ENCODE data around the gene ZNF536.
"Not testable (repeated sequence)": the region's sequence is repeated elsewhere in the genome, so short reads cannot be mapped to it uniquely, and the experiment has no call there.

ZNF536 gene

DNA sequence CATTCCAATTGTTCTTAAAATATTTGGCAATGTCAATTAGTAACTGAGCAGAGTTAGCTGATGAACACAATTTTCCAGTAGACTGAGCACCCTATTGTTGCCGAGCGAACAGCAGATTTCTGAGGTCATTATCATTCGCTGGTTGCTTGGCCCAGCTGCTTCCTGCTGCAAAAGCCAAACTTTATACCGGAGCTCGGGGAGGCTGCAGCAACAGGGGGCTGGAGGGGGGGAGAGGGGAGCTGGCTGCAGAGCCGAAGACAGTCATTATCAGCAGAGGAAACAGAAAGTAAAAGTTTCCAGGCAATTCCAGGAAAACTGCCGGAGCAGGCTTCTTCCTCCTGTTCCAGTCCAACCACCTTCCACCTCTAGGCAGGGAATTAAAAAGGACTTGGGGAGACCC lies 77.9 kb downstream of the ZNF536 start:
- DNase-seq, result no peak

DNA sequence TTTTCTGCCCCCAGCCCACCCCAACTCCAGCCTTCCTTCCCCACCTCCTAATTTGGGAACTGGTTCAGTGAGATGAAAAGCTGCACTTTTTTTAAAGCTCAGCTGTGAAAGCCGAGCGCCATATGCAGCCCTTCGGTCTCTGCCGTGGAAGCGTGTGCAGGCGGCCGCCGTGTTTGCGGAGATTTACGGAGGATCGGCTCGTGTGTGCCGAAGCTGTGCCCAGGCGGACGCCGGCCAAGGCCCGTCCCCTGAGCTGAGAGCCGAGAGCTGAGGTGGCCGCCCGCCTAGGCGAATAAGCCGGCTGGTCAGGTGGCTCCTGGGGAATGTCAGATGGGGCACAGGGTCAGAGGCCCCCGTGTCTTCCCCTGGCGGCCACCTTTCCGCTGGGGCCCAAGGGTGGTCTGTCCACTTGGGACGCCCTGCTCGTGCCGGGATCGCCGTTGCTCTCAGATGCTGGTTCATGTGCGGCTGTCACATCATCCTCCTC lies 78.7 kb downstream of the ZNF536 start:
- no peak for DNase-seq

DNA sequence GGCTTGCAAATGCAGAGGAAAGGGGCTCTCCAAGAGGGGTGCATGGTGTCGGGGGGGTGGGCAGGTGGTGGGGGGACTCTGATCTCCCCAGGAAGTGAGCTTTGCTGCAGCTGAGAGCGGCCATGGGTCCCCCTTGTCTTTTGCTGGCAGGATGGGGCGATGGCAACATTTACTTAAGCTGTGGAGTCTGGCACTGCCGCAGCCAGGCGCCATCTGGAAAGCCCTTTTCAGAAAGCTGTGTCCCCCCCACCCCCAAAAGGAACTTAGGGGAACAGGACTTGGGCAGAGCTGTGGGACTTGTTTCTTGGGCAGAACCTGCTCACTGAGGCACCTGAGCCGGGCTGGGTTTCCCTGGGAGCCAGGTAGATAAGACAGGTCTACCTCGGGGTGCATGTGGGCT lies 80.7 kb downstream of the ZNF536 start:
- no peak for DNase-seq

DNA sequence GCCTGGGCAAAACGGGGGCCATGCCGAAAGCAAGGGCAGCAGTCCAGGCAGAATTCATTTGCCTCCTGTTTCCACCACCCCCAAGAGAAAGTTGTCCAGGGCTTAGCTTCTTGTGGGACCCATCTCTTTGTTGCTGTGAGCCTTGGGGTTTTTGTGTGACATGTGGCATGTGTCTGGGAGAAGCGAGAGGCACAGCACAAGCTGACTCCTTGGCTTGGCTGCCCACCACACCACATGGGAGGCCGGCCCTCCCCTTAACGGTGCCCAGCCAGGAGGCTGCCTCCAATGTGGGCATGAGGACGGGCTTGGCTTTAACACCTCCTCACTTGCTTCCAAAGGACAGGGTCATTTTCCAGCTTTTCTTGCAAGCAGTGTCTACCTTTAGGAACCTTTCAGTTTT lies 81.6 kb downstream of the ZNF536 start:
- no peak for DNase-seq

DNA sequence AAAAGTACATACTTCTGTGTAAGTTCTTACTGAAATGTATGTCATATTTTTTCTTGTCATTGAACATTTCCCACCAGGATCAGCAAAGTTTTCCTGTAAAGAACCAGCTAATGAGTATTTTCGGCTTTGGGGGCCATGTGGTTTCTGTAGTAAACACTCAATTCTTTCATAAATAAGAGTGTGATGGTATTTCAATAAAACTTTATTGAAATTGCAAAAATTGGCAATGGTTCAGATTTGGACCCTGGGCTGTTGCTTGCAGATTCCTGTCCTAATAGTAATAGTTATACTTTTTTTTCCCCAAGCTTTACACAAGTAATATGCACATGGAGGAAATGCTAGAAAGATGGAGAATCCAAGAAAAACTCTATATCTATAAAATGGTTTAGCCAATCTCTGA lies 83.7 kb downstream of the ZNF536 start:
- no peak for DNase-seq

DNA sequence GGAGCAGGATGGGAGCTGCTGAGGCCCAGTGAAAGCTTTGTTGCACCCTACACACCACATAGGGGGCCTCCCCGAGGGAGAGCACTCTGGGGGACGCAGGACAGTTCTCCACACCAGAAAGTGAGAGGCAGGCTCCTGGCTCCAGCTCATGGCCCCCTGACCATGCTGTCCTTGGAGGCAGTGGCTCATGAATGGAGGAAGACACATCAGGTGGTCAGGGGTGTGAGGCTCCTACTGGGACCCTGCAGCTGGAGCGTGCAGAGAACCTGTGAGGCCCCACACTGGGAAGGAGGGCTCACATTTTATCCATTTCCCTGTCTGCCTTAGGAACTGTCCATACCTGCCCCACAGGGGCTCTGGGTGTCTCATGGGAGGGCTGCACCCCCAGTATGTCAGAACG lies 85.3 kb downstream of the ZNF536 start:
- DNase-seq, result no peak

DNA sequence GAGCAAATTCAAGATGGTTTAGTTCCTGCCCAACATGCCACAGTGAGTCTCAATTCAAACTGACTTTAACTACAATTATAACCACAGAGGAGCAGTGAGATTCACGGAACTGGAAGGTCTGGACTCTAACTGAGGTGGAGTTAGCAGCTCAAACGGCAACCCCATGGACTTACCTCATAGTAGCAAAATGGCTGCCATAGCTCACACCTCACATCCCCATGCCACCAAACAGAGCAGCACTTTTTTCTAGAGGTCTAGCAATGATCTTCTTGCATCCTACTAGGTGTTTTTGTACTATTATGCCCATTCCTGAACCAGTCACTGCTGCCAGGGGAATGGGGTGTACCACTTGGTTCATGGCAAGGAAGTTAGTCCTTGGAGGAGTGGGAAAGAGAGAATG lies 87.7 kb downstream of the ZNF536 start:
- DNase-seq, result no peak

DNA sequence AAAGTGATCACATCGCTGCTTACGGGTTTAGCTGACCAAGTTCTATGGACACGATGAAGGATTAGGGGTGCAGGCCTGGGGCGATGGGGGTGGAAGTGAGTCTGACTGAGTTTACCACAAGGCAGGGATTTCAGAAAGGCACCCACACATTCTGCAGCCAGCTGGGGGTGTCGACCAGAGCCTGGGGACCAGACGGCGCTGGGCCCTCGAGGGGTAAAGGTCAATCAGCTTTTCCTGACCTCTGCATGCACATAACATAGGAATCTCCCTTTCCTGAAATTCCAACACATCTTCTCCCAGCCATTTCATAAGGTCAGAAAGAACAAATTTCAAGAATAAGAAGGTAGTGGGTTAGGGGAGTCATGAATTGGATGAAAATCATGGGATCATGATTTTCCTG lies 92.0 kb downstream of the ZNF536 start:
- DNase-seq, result no peak

DNA sequence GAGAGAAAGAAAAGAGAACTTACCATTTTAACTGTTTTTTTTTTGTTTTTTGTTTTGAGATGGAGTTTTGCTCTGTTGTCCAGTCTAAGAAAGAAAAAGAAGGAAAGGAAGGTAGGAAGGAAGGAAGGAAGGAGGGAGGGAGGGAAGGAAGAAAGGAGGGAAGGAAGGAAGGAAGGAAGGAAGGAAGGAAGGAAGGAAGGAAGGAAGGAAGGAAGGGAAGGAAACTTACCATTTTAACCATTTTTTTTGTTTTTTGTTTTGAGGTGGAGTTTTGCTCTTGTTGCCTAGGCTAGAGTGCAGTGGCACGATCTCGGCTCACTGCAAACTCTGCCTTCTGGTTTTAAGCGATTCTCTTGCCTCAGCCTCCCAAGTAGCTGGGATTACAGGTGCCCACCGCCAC lies 94.4 kb downstream of the ZNF536 start:
- not testable (repeated sequence) for DNase-seq

DNA sequence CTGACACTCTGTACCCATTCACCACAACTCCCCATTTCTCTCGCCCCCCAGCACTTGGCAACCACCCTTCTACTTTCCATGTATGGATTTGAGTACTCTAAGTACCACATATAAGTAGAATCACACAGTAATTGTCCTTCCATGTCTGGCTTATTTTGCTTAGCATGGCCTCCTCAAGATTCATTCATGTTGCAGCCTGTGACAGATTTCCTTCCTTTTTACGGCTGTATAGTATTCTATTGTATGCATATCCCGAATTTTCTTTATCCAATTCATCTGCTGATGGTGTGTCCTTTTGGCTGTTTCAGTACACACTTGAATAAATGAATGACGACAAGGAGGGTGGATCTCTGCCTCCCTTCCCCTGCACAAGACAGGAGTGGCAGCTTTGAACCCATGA lies 95.1 kb downstream of the ZNF536 start:
- DNase-seq, result no peak

DNA sequence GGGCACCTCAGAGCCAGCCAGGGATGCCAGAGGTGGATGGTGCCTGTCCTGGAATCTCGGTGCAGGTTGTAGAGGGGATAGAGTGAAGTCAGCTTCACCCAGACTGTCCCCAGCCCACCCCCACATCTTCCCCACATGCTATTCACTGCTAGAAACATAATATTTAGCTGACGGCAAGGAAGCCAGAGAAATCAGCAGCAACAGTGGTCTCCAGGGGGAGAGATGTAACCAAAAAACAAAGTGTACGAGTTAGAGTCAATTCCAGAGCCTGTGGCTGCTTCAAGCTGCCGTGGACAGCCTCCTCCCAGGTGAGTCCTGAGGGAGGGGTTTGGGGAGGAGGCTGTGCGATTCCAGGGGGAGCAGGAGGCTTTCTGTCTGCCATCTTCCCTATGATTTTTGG lies 97.6 kb downstream of the ZNF536 start:
- no peak for DNase-seq

DNA sequence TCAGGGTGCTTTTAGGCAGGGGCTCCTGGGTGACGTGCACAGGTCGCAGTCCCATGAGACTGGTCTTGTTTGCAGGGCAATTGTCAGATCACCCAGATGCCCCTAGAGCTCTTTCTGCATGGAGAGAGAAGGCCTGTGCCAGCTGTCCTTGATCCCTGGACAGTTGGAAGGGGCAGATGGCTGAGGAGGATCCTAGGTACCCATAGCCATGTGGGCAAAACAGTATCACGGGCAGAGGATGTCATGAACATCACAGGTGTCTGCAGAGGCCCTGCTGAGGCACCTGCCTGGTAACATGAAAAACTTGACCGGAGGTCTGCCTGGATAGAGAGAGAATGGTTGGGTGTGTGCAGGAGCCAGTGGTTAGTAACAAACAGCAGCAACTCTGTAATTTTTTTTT lies 99.3 kb downstream of the ZNF536 start:
- DNase-seq, result no peak

DNA sequence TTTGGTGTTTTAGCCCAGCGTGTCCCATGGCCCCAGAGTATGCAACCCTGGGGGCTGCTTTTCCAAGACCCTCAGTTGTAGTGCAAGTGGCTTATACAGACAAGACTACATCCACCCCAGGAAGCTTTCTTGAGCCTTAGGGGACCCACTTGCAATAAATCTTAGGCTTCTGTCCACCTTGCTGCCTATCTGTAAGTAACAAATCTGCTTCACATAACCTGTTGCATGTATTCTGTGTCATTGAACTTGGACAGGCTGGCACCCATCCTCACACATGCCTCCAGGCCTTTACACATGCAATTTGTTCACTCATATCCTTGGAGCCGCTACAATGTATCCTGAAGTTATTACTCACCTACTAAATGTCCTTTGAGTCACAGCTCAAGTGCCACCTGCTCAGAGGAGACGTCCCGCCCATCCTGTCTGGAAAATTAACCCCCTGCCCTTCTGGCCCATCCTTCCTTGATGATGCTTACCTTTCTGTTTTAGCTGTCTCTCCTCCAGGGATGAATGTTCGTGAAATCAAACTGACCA lies 101.2 kb downstream of the ZNF536 start:
- no peak for DNase-seq

DNA sequence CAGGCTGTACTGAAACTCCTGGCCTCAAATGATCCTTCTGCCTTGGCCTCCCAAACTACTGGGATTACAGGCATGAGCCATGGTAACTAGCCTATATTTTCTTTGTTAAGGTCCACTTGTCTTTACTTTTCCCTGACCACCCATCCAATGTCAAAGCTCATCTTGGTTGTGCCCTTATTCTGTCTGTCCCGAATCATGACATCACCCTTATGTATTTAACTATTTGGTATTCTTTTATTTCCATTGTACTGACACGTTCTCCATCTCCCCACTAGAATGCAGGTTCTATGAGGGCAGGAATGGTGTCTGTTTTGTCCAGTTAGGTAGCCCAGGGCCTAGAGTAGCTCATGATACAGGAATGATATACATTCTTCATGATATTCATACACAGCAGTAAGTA lies 104.8 kb downstream of the ZNF536 start:
- DNase-seq, result no peak

DNA sequence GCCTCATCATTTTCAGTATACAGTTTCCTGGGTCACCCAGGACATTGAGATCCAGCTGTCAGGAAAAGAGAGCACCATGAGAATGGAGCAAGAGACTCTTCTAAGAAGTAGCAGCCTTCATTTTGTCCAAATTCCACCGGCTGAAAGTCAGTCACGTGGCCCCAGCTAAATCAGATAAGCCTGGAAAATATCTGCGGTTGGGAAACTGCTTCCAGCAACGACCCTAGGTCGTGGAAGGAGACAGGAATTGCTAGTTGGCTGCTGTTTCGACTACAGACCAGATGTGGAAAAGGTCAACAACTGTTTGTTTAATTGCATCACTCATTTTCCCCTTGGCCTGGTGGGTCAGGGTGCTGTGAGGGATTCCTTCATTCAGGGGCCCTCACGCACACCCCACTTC lies 107.0 kb downstream of the ZNF536 start:
- no peak for DNase-seq

DNA sequence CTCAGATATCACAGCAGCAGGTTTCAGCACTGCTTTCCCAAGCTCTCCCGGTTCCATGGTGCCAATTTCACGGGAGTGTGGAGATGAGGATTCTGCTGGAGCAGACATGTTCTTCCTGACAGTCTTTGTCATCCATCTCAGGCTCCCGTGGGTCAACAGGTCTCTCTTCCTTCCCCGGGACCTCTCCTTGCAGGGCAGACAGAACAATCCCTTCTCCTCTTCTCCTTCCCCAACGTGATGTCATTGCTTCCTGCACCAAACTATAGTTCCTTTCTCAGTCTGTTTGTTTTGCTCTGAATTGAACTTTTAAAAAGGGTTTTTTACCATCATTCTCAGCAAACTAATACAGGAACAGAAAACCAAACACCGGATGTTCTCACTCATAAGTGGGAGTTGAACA lies 107.9 kb downstream of the ZNF536 start:
- no peak for DNase-seq

DNA sequence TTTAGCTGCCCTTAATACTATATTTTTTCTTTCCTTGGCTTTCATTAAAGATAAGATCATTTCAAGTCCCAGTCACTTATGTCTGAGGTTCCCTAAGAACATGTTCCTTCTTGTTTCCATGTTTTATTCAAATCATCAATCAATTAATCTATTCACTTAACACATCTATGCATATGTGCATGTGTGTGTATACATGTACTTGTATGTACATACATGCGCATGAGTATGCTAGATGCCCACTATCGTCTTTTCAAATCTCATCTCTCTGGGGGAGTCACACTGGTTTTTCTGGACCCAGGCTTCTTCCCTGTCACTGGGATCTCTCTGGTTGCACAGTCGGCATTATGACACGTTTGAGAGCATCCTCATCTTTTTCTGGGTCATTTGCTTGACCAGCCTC lies 108.9 kb downstream of the ZNF536 start:
- DNase-seq, result no peak

DNA sequence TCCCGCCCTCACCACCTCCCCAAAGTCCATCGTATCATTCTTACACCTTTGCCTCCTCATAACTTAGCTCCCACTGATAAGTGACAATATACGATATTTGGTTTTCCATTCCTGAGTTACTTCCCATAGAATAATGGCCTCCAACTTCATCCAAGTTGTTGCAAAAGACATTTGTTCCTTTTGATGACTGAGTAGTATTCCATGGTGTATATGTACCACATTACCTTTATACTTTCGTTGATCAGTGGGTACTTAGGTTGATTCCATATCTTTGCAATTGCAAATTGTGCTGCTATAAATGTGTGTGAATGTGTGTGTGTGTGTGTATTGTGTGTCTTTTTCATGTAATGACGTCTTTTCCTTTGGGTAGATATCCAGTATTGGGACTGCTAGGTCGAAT lies 109.6 kb downstream of the ZNF536 start:
- no peak for DNase-seq

DNA sequence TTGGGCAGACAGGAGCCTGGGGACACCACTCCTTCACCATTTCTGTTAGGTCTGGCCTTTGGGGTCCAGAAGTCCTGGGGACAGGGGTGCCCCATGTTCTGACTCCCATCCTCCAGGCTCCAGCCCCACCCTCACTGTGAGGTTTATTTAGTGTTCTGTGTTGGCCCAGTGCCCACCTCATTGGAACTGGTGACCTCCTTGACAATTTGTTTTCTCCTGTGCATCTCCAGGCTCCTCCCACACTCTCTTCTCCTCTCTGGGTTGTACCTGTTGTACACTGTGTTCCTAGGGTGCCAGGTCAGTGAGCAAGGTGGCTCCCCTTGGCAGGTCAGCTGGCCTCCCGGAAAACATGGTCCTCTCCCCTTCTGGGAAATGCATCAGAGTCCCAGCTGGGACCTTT lies 110.8 kb downstream of the ZNF536 start:
- DNase-seq, result no peak

DNA sequence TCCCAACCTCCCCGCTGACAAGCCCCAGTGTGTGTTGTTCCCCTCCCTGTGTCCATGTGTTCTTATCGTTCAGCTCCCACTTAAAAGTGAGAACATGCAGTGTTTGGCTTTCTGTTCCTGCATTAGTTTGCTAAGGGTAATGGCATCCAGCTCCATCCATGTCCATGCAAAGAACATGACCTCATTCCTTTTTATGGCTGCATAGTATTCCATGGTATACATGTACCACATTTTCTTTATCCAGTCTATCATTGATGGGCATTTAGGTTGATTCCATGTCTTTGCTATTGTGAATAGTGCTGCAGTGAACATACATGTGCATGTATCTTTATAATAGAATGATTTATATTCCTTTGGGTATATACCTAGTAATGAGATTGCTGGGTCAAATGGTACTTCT lies 114.1 kb downstream of the ZNF536 start:
- not testable (repeated sequence) for DNase-seq

DNA sequence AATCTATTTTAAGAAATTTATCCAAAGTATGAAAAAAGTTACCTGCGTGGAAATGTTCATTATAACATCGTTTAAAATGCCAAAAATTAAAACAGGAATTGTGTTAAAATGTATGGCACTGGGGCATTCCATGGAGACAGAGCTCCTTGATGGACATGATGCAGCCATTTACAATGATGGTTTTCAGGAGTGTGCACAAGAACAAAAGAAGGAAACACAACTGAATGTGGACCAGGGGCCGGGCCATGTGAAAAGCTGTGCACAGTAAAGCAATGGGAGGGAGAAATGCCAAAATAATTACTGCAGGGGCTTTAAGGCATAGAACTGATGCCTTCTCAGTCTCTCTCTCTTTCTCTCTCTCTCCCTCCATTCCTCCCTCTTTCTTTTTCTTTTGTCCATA lies 115.0 kb downstream of the ZNF536 start:
- no peak for DNase-seq

DNA sequence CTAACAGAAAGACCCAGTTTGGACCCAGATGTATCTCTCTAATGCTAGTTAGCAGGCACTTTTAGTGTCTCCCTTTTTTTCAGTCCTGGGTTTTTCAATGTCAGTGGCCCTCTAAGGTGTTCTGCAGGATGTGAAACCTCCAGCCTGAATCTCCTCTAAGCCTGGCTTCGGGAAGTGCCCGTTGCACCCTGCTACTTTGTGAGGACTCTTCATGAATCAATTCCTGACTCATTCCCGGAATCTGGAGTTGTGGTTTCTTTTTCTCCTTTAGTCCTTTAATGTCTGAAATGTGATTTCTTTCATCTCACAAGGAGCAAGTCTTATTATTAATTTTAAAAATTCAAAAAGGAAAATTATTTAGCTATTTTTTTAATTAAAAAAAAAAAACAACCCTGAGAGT lies 116.0 kb downstream of the ZNF536 start:
- DNase-seq, result no peak

DNA sequence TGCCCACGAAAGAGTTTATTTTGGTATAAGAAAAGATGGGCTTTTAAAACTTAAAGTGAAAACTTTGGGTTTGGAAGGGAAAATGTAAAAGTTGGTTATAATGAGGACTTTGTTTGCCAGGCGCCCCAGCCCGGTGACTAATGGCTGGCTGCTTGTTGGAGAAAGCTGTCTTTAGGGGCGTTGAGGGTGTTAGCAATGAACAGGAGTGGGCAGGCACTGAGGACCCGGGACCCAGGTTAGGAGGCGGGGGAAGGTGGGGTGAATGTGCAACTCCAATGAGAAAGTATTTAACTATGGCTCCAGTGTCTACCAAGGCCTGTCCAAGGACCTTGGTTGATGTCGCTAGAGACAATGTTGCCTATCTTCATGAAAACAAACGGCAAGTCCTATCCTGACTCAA lies 118.6 kb downstream of the ZNF536 start:
- DNase-seq, result no peak

DNA sequence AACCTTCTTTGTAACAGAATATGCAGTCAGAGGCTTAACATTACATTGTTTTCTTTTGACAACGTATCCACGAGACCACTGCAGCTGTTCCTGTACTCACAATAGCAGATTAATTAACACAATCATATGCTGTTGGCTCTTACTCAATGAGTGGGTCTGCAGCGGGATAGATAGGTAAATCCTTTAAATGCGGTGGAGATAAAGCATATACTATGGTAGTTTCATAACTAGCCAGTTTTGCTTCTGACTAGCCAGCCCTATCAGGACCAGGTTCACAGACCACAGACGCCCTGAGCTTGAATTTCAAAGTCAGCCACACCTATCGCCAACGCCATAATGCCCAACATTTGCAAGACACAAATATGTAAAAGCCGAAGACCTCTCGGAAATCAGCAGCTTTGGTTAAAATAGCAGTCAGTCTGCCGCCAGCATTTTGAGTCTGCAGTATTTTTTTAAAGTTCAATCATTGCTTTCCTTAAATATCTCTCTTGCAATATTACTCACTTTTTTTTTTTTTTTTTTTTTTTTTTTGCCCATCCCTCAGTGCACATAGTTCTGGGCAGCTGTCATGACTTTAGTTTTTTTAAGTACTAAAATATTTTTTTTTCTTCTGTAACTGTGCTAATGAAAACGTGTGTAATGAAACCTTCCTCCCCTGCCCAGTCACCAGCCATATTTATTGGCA lies 120.5 kb downstream of the ZNF536 start:
- DNase-seq, result no peak

DNA sequence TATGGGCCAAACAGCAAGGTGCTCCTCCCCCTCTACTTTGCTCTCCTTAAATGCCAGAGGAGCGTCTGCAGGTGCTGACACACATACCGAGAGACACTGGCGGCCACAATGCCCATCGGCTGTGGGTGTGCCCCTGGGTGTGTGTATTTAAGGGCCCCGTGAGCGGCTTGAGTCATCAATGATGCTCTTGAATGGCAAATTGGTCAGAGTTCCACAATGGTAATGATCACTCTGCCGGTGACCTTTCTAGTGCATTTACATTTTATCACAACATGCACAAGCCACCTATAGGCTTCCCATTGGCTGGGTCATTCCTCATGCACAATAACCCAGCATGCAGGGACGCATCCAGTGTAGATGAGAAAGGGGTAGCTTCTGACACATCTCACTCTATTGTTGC lies 124.8 kb downstream of the ZNF536 start:
- DNase-seq, result no peak
